ENCODE data around the gene KCNK4. TPM values are rescaled to one million over a fixed set of nuclear protein-coding genes. Genes with fewer than 3 reads are reported as not detected.

Gene KCNK4
- polyA plus RNA-seq, 1 donor (not counting 4 experiments of a cell fraction or from before 2014, with no cell fraction given): not detected

- H2AFZ ChIP-seq (ENCODE audit: control insufficient read depth, low read length): no peak overlapping the region
- H3K4me2 ChIP-seq (ENCODE audit: control insufficient read depth, extremely low read depth, insufficient read depth, low read depth, low read length): no peak overlapping the region
- no peaks in the 10 kb centered on the region for H3K36me3 ChIP-seq (ENCODE audit: control insufficient read depth in 2 of 2, extremely low read depth in 1 of 2, insufficient read depth in 2 of 2, low read length in 2 of 2)
- dilution Hi-C loops (cut with MboI; ENCODE audit: extremely low pct_ligation_motif_present, low sequenced_read_pairs): no loop called here
- no peak overlapping the region for H3K9ac ChIP-seq (ENCODE audit: control insufficient read depth, extremely low read depth, insufficient read depth, low read length)
- peaks cover 22% of the 10 kb centered on the region for H3K4me1 ChIP-seq (ENCODE audit: control insufficient read depth, extremely low read depth, insufficient read depth, low read length)
- H4K20me1 ChIP-seq (ENCODE audit: control insufficient read depth, extremely low read depth, insufficient read depth, low read length): no peaks in the 10 kb centered on the region
- no peak overlapping the region for H3K4me3 ChIP-seq (ENCODE audit: control insufficient read depth in 2 of 3, extremely low read depth in 1 of 3, insufficient read depth in 2 of 3, low read depth in 1 of 3, low read length in 3 of 3)
- no peaks in the 10 kb centered on the region for H3K79me2 ChIP-seq (ENCODE audit: control insufficient read depth, insufficient read depth, low read length)
- no peaks in the 10 kb centered on the region for H3K9me3 ChIP-seq (ENCODE audit: control insufficient read depth, low read depth, low read length)
- DNase-seq (ENCODE audit: low read depth, low spot score) (no peak), FAIRE-seq (no peak)
- no peaks in the 10 kb centered on the region for H3K27me3 ChIP-seq (ENCODE audit: control insufficient read depth, extremely low read depth, insufficient read depth, low read length)
- H3K9me1 ChIP-seq (ENCODE audit: control insufficient read depth, extremely low read depth, insufficient read depth, low read length): no peaks in the 10 kb centered on the region
- no peak overlapping the region for H3K27ac ChIP-seq (ENCODE audit: control insufficient read depth, insufficient read depth, low read length)
- TF ChIP-seq CTCF (optimal IDR thresholded peaks at IDR 0.05 in 1 of 3, IDR thresholded peaks at IDR 0.05 in 1 of 3, conservative IDR thresholded peaks at IDR 0.05 in 1 of 3; ENCODE audit: extremely low read depth in 1 of 3, insufficient read depth in 2 of 3, low read length in 3 of 3) (no peak), EZH2 (IDR thresholded peaks at IDR 0.05; ENCODE audit: low read length) (no peak)
Observed at GRCh38 chr11:64349404-64349803, 58.3 kb downstream of the KCNK4 start.

Small RNA genes within 50 kb of the gene (small RNA-seq; reads per million reads assigned to genes)
- 0 to 3.7 (median 1.8) reads per million in 3 experiments for gene MIR7155 (ENCODE audit: insufficient read length in 3 of 3, low read depth in 3 of 3, low replicate concordance in 1 of 3)
- 0 reads per million in 3 experiments for gene RF00019 (ENCODE audit: insufficient read length in 3 of 3, low read depth in 3 of 3, low replicate concordance in 1 of 3)

Other genes with a start within 250 kb of the KCNK4 start
- 2.7 to 6.7 TPM (median 4.6 TPM) in 3 replicates for gene MACROD1, start 125.2 kb upstream of the KCNK4 start, polyA plus RNA-seq
- 157 to 215 TPM (median 206 TPM) in 3 replicates for gene STIP1, start 105.1 kb upstream of the KCNK4 start, polyA plus RNA-seq
- gene FERMT3, start 84.6 kb upstream of the KCNK4 start, polyA plus RNA-seq: 0.26 to 1.9 TPM (median 0.98 TPM) in 3 replicates
- 15.5 to 20.3 TPM (median 18.3 TPM) in 3 replicates for gene TRPT1, start 65.1 kb upstream of the KCNK4 start, polyA plus RNA-seq
- 22.6 to 55.6 TPM (median 31.1 TPM) in 3 replicates for gene NUDT22, start 65.0 kb upstream of the KCNK4 start, polyA plus RNA-seq
- gene DNAJC4, start 60.8 kb upstream of the KCNK4 start, polyA plus RNA-seq: 10.1 to 24.7 TPM (median 12.2 TPM) in 3 replicates
- 9.7 to 23.3 TPM (median 10.0 TPM) in 3 replicates for gene VEGFB, start 56.7 kb upstream of the KCNK4 start, polyA plus RNA-seq
- gene FKBP2, start 50.2 kb upstream of the KCNK4 start, polyA plus RNA-seq: 40.3 to 57.7 TPM (median 51.9 TPM) in 3 replicates
- 182 to 254 TPM (median 208 TPM) in 3 replicates for gene PPP1R14B, start 44.4 kb upstream of the KCNK4 start, polyA plus RNA-seq
- gene PLCB3, start 39.8 kb upstream of the KCNK4 start, polyA plus RNA-seq: 32.5 to 46.9 TPM (median 42.0 TPM) in 3 replicates
- 58.3 to 86.9 TPM (median 61.2 TPM) in 3 replicates for gene BAD, start 6.6 kb upstream of the KCNK4 start, polyA plus RNA-seq
- gene GPR137, start 5.5 kb upstream of the KCNK4 start, polyA plus RNA-seq: 6.6 to 11.7 TPM (median 9.8 TPM) in 3 replicates
- gene CATSPERZ, start 9.1 kb downstream of the KCNK4 start, polyA plus RNA-seq: 0.17 to 0.29 TPM (median 0.19 TPM) in 3 replicates
- gene ESRRA, start 14.2 kb downstream of the KCNK4 start, polyA plus RNA-seq: 20.8 to 33.9 TPM (median 25.9 TPM) in 3 replicates
- 238 to 408 TPM (median 297 TPM) in 3 replicates for gene TRMT112, start 26.3 kb downstream of the KCNK4 start, polyA plus RNA-seq
- gene PRDX5, start 26.8 kb downstream of the KCNK4 start, polyA plus RNA-seq: 590 to 817 TPM (median 591 TPM) in 3 replicates
- gene CCDC88B, start 48.9 kb downstream of the KCNK4 start, polyA plus RNA-seq: 2.9 to 5.3 TPM (median 3.7 TPM) in 3 replicates
- gene RPS6KA4, start 67.9 kb downstream of the KCNK4 start, polyA plus RNA-seq: 46.5 to 62.7 TPM (median 52.4 TPM) in 3 replicates